ENCODE measurements around the gene GDPD4.

The GDPD4 gene

GRCh38 chr11:77325159-77325558 is 23.7 kb upstream of the GDPD4 start:
- Histone ChIP-seq H3K36me3 (ENCODE audit: low read length) (no peaks in the 10 kb centered on the region), H3K4me3 (ENCODE audit: insufficient read depth, low read length, poor library complexity, severe bottlenecking) (no peak overlapping the region), H3K9me3 (ENCODE audit: insufficient read depth, low read length) (no peaks in the 10 kb centered on the region), H3K4me2 (ENCODE audit: low read depth, low read length, poor library complexity, severe bottlenecking) (no peak overlapping the region), H3K79me2 (ENCODE audit: insufficient read depth, low read length) (no peaks in the 10 kb centered on the region), H2AFZ (ENCODE audit: low read depth, low read length, severe bottlenecking) (no peak overlapping the region), H3F3A (ENCODE audit: insufficient read depth) (no peaks in the 10 kb centered on the region), H3K27me3 (ENCODE audit: low read length) (no peaks in the 10 kb centered on the region), H4K20me1 (ENCODE audit: low read depth, low read length) (no peaks in the 10 kb centered on the region), H3K9me2 (replicated peaks; ENCODE audit: insufficient read depth, low read length) (no peaks in the 10 kb centered on the region), H3K27ac (ENCODE audit: low read depth, low read length) (no peak overlapping the region), H3K9ac (ENCODE audit: low read length) (no peak overlapping the region)
- TF ChIP-seq, protein P1, sequence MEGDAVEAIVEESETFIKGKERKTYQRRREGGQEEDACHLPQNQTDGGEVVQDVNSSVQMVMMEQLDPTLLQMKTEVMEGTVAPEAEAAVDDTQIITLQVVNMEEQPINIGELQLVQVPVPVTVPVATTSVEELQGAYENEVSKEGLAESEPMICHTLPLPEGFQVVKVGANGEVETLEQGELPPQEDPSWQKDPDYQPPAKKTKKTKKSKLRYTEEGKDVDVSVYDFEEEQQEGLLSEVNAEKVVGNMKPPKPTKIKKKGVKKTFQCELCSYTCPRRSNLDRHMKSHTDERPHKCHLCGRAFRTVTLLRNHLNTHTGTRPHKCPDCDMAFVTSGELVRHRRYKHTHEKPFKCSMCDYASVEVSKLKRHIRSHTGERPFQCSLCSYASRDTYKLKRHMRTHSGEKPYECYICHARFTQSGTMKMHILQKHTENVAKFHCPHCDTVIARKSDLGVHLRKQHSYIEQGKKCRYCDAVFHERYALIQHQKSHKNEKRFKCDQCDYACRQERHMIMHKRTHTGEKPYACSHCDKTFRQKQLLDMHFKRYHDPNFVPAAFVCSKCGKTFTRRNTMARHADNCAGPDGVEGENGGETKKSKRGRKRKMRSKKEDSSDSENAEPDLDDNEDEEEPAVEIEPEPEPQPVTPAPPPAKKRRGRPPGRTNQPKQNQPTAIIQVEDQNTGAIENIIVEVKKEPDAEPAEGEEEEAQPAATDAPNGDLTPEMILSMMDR (IDR thresholded peaks at IDR 0.05; ENCODE audit: insufficient read depth, low read length, poor library complexity, severe bottlenecking): no peak
- no peak for TF ChIP-seq EZH2phosphoT487 (conservative IDR thresholded peaks at IDR 0.05; ENCODE audit: low read length)

GRCh38 chr11:77324508-77324907 is 23.0 kb upstream of the GDPD4 start:
- H4K20me1 ChIP-seq (ENCODE audit: low read depth, low read length): no peaks in the 10 kb centered on the region
- TF ChIP-seq EZH2phosphoT487 (conservative IDR thresholded peaks at IDR 0.05; ENCODE audit: low read length): no peak
- TF ChIP-seq, protein P1 (IDR thresholded peaks at IDR 0.05; ENCODE audit: insufficient read depth, low read length, poor library complexity, severe bottlenecking): no peak
- H3K27ac ChIP-seq (ENCODE audit: low read depth, low read length): no peak overlapping the region
- no peak overlapping the region for H3K4me3 ChIP-seq (ENCODE audit: insufficient read depth, low read length, poor library complexity, severe bottlenecking)
- no peak overlapping the region for H2AFZ ChIP-seq (ENCODE audit: low read depth, low read length, severe bottlenecking)
- H3K27me3 ChIP-seq (ENCODE audit: low read length): no peaks in the 10 kb centered on the region
- H3F3A ChIP-seq (ENCODE audit: insufficient read depth): no peaks in the 10 kb centered on the region
- no peaks in the 10 kb centered on the region for H3K79me2 ChIP-seq (ENCODE audit: insufficient read depth, low read length)
- H3K9me3 ChIP-seq (ENCODE audit: insufficient read depth, low read length): no peaks in the 10 kb centered on the region
- H3K4me2 ChIP-seq (ENCODE audit: low read depth, low read length, poor library complexity, severe bottlenecking): no peak overlapping the region
- H3K9ac ChIP-seq (ENCODE audit: low read length): no peak overlapping the region
- H3K9me2 ChIP-seq (replicated peaks; ENCODE audit: insufficient read depth, low read length): no peaks in the 10 kb centered on the region
- H3K36me3 ChIP-seq (ENCODE audit: low read length): no peaks in the 10 kb centered on the region

DNA sequence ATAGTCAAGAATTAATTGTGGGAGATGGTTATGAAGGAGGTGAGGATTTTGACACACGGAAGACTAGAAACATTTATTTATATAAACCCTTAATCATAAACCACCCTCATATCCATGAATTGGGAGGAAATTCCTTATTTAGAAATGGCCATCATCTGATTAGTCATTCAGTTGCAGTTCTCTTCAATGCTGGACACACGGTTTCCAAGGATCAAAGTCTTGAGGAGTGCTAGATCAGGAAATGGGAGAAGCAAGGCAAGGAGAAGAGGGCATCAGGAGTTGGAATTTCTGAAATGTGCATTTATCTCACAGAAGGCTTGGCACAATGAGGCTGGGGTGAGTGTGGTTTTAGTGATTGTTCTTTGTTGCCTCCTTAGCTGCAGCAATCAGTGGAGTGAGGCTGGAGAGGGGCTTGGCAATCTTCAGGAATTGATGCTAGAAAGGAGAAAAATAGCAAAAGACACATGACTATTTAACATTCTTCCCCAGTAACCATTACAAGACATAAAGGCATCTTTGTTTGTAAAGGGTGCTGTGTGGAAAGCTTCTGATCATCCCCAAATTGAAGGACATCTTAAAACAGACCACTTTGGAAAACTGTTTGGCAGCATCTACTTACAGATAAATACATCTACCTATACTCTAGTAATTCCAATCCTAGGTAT is 21.6 kb upstream of the GDPD4 start:
- no peaks in the 10 kb centered on the region for H4K20me1 ChIP-seq (ENCODE audit: low read depth, low read length)
- TF ChIP-seq EZH2phosphoT487 (conservative IDR thresholded peaks at IDR 0.05; ENCODE audit: low read length): no peak
- TF ChIP-seq, protein P1 (IDR thresholded peaks at IDR 0.05; ENCODE audit: insufficient read depth, low read length, poor library complexity, severe bottlenecking): no peak

More for the DNA sequence above, 21.6 kb upstream of the GDPD4 start:
- Histone ChIP-seq H3K36me3 (ENCODE audit: low read length) (no peaks in the 10 kb centered on the region), H3K27me3 (ENCODE audit: low read length) (no peaks in the 10 kb centered on the region), H3K79me2 (ENCODE audit: insufficient read depth, low read length) (no peaks in the 10 kb centered on the region), H2AFZ (ENCODE audit: low read depth, low read length, severe bottlenecking) (no peak overlapping the region), H3K27ac (ENCODE audit: low read depth, low read length) (no peak overlapping the region), H3K9ac (ENCODE audit: low read length) (no peak overlapping the region), H3K4me3 (ENCODE audit: insufficient read depth, low read length, poor library complexity, severe bottlenecking) (no peak overlapping the region), H3K4me2 (ENCODE audit: low read depth, low read length, poor library complexity, severe bottlenecking) (no peak overlapping the region), H3K9me3 (ENCODE audit: insufficient read depth, low read length) (no peaks in the 10 kb centered on the region), H3F3A (ENCODE audit: insufficient read depth) (no peaks in the 10 kb centered on the region), H3K9me2 (replicated peaks; ENCODE audit: insufficient read depth, low read length) (no peaks in the 10 kb centered on the region)

Measured in SU-DHL-6 (cell line).